Stomach (tissue), 4 donors: Measurements from ENCODE around the gene USP16.

ENCODE experiments used
- EP300 ChIP-seq: sonication (generic); formaldehyde crosslinking; IDR thresholded peaks from one replicate; pipeline ENCODE4 v1.6.1; 2017; ENCODE audit warnings: antibody characterized with exemption
- TF ChIP-seq, protein P1 (sequence below), 7 experiments: fragments of 450-650 bp in 4 of 7; fragments of 200-600 bp in 3 of 7; sonication (generic) in 3 of 7; IDR thresholded peaks; one replicate each; pipeline ENCODE4 v1.5.1; 2016 to 2019; ENCODE audit warnings: antibody characterized with exemption in 7 of 7, control low read depth in 2 of 7, mild to moderate bottlenecking in 1 of 7

DNA sequence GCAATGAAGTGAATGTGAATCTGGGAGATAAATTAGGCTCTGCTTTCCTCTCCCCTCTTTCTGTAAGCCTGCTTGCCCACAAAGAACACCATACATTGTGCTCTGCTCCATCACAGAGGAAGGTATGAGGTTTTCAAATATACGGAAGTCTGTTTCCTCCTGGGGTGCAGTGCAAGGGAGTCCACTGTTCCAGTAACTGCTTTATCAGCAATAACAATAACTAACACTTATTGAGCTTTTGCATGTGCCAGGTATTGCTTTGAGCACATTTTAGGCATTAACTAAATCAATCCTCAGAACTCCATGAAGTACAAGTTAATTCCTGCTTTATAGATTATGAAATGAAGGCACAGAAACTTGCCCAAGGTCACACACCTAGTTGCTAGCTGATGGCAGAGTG is 41.8 kb upstream of the USP16 start:
- no peak for TF ChIP-seq EP300
- TF ChIP-seq, protein P1, sequence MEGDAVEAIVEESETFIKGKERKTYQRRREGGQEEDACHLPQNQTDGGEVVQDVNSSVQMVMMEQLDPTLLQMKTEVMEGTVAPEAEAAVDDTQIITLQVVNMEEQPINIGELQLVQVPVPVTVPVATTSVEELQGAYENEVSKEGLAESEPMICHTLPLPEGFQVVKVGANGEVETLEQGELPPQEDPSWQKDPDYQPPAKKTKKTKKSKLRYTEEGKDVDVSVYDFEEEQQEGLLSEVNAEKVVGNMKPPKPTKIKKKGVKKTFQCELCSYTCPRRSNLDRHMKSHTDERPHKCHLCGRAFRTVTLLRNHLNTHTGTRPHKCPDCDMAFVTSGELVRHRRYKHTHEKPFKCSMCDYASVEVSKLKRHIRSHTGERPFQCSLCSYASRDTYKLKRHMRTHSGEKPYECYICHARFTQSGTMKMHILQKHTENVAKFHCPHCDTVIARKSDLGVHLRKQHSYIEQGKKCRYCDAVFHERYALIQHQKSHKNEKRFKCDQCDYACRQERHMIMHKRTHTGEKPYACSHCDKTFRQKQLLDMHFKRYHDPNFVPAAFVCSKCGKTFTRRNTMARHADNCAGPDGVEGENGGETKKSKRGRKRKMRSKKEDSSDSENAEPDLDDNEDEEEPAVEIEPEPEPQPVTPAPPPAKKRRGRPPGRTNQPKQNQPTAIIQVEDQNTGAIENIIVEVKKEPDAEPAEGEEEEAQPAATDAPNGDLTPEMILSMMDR (IDR thresholded peaks at IDR 0.05) = no peak
